Glutamatergic neuron (in vitro differentiated cells): ENCODE results near the gene LHFPL4. TPM values are rescaled to one million over a fixed set of nuclear protein-coding genes. Genes with fewer than 3 reads are reported as not detected.
"Not testable (repeated sequence)": the region's sequence is repeated elsewhere in the genome, so short reads cannot be mapped to it uniquely, and the experiment has no call there.

ENCODE experiments used
- DNase-seq: peaks from one replicate; pipeline ENCODE4 v3.0.0; 2022
- H3K27ac Mint-ChIP-seq: one replicate; pipeline ENCODE4 v1.8.0; 2020; ENCODE audit warnings: mild to moderate bottlenecking, mixed read lengths, inconsistent platforms; ENCODE audit not compliant: unreplicated experiment
- H3K27me3 Mint-ChIP-seq: one replicate; pipeline ENCODE4 v1.8.0; 2020; ENCODE audit warnings: mild to moderate bottlenecking, moderate library complexity, mixed read lengths, inconsistent platforms; ENCODE audit not compliant: unreplicated experiment
- H3K36me3 Mint-ChIP-seq: one replicate; pipeline ENCODE4 v1.8.0; 2020; ENCODE audit warnings: mild to moderate bottlenecking, mixed read lengths, inconsistent platforms; ENCODE audit not compliant: unreplicated experiment
- H3K4me1 Mint-ChIP-seq: one replicate; pipeline ENCODE4 v1.8.0; 2020; ENCODE audit warnings: mild to moderate bottlenecking, low read depth, mixed read lengths, inconsistent platforms; ENCODE audit not compliant: unreplicated experiment
- H3K4me3 Mint-ChIP-seq: one replicate; pipeline ENCODE4 v1.8.0; 2020; ENCODE audit warnings: mild to moderate bottlenecking, mixed read lengths, inconsistent platforms; ENCODE audit not compliant: unreplicated experiment
- H3K9me3 Mint-ChIP-seq: one replicate; pipeline ENCODE4 v1.8.0; 2020; ENCODE audit warnings: mild to moderate bottlenecking, moderate library complexity, mixed read lengths, inconsistent platforms; ENCODE audit not compliant: unreplicated experiment
- CTCF ChIP-seq: fragments of 200-600 bp; sonication (generic); IDR thresholded peaks from one replicate; pipeline ENCODE4 v1.5.0; 2021; ENCODE audit not compliant: partially characterized antibody, unreplicated experiment
- total RNA-seq: library from RNA; stranded (reverse); fragmentation: NEBNext Ultra II Directional; extraction: Animal tissue kit (Norgen Biotek cat#: 25700); gene quantifications from one replicate; pipeline ENCODE4 v1.2.1, GENCODE V29; 2021; ENCODE audit not compliant: unreplicated experiment

Gene LHFPL4
- total RNA-seq, 1 donor from 2014 or later = 23.4 TPM

GRCh38 chr3:9497821-9498565 is 55.6 kb downstream of the LHFPL4 start:
- no peak overlapping the region for H3K27ac Mint-ChIP-seq
- H3K4me3 Mint-ChIP-seq = no peak overlapping the region
- H3K36me3 Mint-ChIP-seq = peaks cover 19% of the 10 kb centered on the region
- H3K27me3 Mint-ChIP-seq = peaks cover 15% of the 10 kb centered on the region
- DNase-seq = no peak
- TF ChIP-seq CTCF = no peak
- H3K9me3 Mint-ChIP-seq = peaks cover 13% of the 10 kb centered on the region
- peaks cover 17% of the 10 kb centered on the region for H3K4me1 Mint-ChIP-seq

DNA sequence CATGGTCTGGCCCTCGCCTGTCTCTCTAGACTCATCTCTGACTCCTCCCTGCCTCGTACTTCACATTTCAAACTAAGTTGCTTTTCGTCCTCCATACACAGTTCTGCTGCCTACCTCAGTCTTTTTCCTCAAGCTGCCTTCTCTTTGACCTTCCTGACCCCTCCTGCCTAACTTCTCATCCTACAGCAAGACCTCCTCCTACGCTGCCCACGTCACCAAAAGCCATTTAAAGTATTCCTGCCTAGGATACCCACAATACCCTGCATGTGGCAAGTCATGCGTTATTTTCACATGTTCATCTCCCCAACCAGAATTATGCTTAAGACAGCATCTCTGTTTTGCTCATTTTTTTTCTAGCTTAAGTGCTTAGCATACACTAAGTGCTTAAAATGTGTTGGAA is 56.7 kb downstream of the LHFPL4 start:
- H3K4me1 Mint-ChIP-seq = peaks cover 17% of the 10 kb centered on the region
- peak overlapping the region; percentile 3 for H3K27ac Mint-ChIP-seq
- H3K36me3 Mint-ChIP-seq = peaks cover 19% of the 10 kb centered on the region
- DNase-seq = no peak
- TF ChIP-seq CTCF = no peak
- peaks cover 13% of the 10 kb centered on the region for H3K9me3 Mint-ChIP-seq
- H3K4me3 Mint-ChIP-seq = no peak overlapping the region
- H3K27me3 Mint-ChIP-seq = peaks cover 15% of the 10 kb centered on the region

- H3K27me3 Mint-ChIP-seq = peaks cover 11% of the 10 kb centered on the region
- not testable (repeated sequence) for H3K27ac Mint-ChIP-seq
Measured at GRCh38 chr3:9494036-9494435, 59.6 kb downstream of the LHFPL4 start.

GRCh38 chr3:9491506-9491905 is 62.1 kb downstream of the LHFPL4 start:
- Mint-ChIP-seq H3K4me1 (peaks cover 7% of the 10 kb centered on the region), H3K36me3 (peaks cover 20% of the 10 kb centered on the region), H3K27ac (no peak overlapping the region), H3K27me3 (peaks cover 9% of the 10 kb centered on the region), H3K9me3 (peaks cover 8% of the 10 kb centered on the region), H3K4me3 (no peak overlapping the region)
- DNase-seq = no peak
- no peak for TF ChIP-seq CTCF

More at GRCh38 chr3:9494036-9494435, 59.6 kb downstream of the LHFPL4 start:
- H3K4me1 Mint-ChIP-seq, H3K4me3 Mint-ChIP-seq, DNase-seq, H3K9me3 Mint-ChIP-seq: not testable (repeated sequence)
- peaks cover 19% of the 10 kb centered on the region for H3K36me3 Mint-ChIP-seq

GRCh38 chr3:9485248-9485647 is 68.4 kb downstream of the LHFPL4 start:
- no peak for DNase-seq
- no peaks in the 10 kb centered on the region for H3K4me1 Mint-ChIP-seq
- peaks cover 7% of the 10 kb centered on the region for H3K36me3 Mint-ChIP-seq
- no peak for TF ChIP-seq CTCF
- no peak overlapping the region for H3K4me3 Mint-ChIP-seq
- peaks cover 5% of the 10 kb centered on the region for H3K27me3 Mint-ChIP-seq
- no peak overlapping the region for H3K27ac Mint-ChIP-seq
- H3K9me3 Mint-ChIP-seq = peaks cover 7% of the 10 kb centered on the region
